ENCODE measurements around the gene MLEC.

DNA sequence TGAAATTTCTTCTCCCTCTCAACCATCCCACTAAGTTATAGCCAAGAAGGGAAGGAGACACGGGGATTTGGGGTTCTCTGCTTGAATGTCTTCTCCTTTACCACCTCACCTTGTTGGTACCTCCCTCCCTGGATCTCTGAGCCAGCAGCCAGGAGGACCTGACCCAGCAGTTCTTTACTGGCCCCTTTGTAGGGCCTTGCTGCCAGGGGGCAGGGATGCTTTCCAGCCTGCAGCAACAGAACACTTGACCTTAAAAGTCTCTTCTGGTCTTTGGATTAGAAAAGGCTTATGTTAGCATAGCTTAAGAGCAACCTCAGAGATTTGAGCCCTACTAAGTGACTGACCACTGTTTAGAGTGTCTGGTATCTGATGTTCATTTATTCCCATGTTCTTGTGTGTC, 10.4 kb downstream of the MLEC start:
- TF ChIP-seq EZH2phosphoT487 (IDR thresholded peaks at IDR 0.05): no peak
- TF ChIP-seq EZH2 (IDR thresholded peaks at IDR 0.05): no peak
- TF ChIP-seq, protein P1, sequence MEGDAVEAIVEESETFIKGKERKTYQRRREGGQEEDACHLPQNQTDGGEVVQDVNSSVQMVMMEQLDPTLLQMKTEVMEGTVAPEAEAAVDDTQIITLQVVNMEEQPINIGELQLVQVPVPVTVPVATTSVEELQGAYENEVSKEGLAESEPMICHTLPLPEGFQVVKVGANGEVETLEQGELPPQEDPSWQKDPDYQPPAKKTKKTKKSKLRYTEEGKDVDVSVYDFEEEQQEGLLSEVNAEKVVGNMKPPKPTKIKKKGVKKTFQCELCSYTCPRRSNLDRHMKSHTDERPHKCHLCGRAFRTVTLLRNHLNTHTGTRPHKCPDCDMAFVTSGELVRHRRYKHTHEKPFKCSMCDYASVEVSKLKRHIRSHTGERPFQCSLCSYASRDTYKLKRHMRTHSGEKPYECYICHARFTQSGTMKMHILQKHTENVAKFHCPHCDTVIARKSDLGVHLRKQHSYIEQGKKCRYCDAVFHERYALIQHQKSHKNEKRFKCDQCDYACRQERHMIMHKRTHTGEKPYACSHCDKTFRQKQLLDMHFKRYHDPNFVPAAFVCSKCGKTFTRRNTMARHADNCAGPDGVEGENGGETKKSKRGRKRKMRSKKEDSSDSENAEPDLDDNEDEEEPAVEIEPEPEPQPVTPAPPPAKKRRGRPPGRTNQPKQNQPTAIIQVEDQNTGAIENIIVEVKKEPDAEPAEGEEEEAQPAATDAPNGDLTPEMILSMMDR (IDR thresholded peaks at IDR 0.05): no peak

All from neural progenitor cell (in vitro differentiated cells).